Melanocyte of skin (primary cell): ENCODE data around the gene MPV17L. TPM values are rescaled to one million over a fixed set of nuclear protein-coding genes. Genes with fewer than 3 reads are reported as not detected.

Source experiments
- total RNA-seq, 2 donors: library from RNA; depleted of rRNA; stranded (reverse); fragments of >200 nt; gene quantifications; 2 replicates each; pipeline ENCODE4 v1.2.3, GENCODE V29; 2012

Gene MPV17L
- total RNA-seq, result 1 to 10 TPM in 1 of 2 donors, under 1 TPM in 1; 0.33 to 1.0 TPM

GRCh38 chr16:15395631-15396508 is at the start of gene MPV17L:
TSS of gene MPV17L (plus strand) at chr16:15395754. CDS start at chr16:15395898, 144 bp downstream.

DNA sequence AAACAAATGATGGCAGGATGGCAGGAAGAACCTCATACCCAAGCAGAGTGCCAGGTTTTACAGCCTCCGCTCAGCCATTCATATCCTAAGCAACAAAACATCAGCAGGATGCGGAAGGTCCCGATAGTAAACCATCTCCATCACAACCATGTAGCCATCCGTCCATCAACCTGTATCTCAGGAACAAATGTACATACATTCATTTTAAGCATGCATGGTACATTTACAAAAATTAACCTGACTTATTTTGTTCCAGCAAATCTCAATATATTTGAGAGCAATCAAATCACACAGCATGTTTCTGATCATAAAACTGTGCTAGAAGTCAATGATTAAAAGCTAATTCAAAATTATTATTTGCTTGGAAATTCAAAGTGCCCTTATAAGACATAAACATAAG is 17.4 kb upstream of the MPV17L start, which contains the start of gene NPIPA5:
Gene NPIPA5, minus strand, starts transcription at position 101 of the 400 bp plus-strand sequence. Its CDS starts 0 bp downstream, at position 101.

GRCh38 chr16:15434425-15435215 is 39.1 kb downstream of the MPV17L start, which contains the start of gene BMERB1:
TSS of gene BMERB1 (plus strand) at chr16:15434588. CDS start at chr16:15434654, 66 bp downstream.

Other genes starting within 250 kb of the MPV17L start
- not detected for gene NPIPA5, start 17.5 kb upstream of the MPV17L start, total RNA-seq
- gene BMERB1, start 38.8 kb downstream of the MPV17L start, total RNA-seq, result 1 to 10 TPM in 1 of 2 donors, under 1 TPM in 1; 0.33 to 5.5 TPM
- 10 to 100 TPM; 16.9 to 17.0 TPM for gene MARF1, start 247.4 kb downstream of the MPV17L start, total RNA-seq